HCT116 (cell line): ENCODE data around the gene CDKN1C. TPM values are rescaled to one million over a fixed set of nuclear protein-coding genes. Genes with fewer than 3 reads are reported as not detected.

Experiments
- ATAC-seq: fragments of 200-7000 bp; cut with Tn5 transposase; 2 replicates; pipeline ENCODE4 v1.9.1; 2020; ENCODE audit warnings: mild to moderate bottlenecking, moderate library complexity
- BruUV-seq: library from RNA; stranded (reverse); fragments of 400-500 nt; replicated peaks from 2 replicates; lab custom pipeline; 2021; lab: Mats Ljungman, UMichigan
- CTCF ChIA-PET: fragments of 300-600 bp; sonication (Branson Sonifier 250); formaldehyde crosslinking; loops from one replicate; lab custom pipeline; 2021; ENCODE audit warnings: antibody characterized with exemption; lab: Charles Lee
- POLR2A ChIA-PET: fragments of 300-600, 350-600 bp; sonication (Branson Sonifier 250); formaldehyde crosslinking; loops from one replicate; lab custom pipeline; 2021; ENCODE audit warnings: antibody characterized with exemption; lab: Charles Lee
- RAD21 ChIA-PET, 2 experiments: fragments of 300-600 bp; sonication (Branson Sonifier 250); formaldehyde crosslinking; loops; one replicate each; lab custom pipeline; 2023; ENCODE audit warnings: low total read pairs in 2 of 2; ENCODE audit not compliant: uncharacterized antibody in 2 of 2, unreplicated experiment in 2 of 2, low non-redundant PET in 1 of 2; lab: Charles Lee
- DNase-seq: peaks from one replicate; pipeline ENCODE4 v3.0.0-alpha.2; 2010; ENCODE audit warnings: low read depth, low spot score
- H2AFZ ChIP-seq: fragments of 200-600 bp; shearing (Covaris generic), sonication (generic); 2 replicates; pipeline ENCODE4 v1.6.1; 2017; ENCODE audit warnings: low read depth, mixed run types, mixed read lengths, antibody characterized with exemption, low read length; ENCODE audit not compliant: poor library complexity, severe bottlenecking
- H3K27ac ChIP-seq: 2 replicates; pipeline ENCODE4 v1.5.1; 2012; ENCODE audit warnings: low read depth, low read length
- H3K27me3 ChIP-seq: fragments of 200-600 bp; sonication (generic); 2 replicates; pipeline ENCODE4 v1.6.1; 2016; ENCODE audit warnings: mixed run types, low read length, mixed read lengths; ENCODE audit not compliant: insufficient read depth
- H3K36me3 ChIP-seq, 2 experiments: fragments of 200-500 bp in 1 of 2; fragments of 200-600 bp in 1 of 2; sonication (Bioruptor generic) in 1 of 2; sonication (generic) in 1 of 2; 2 replicates each; pipeline versions ENCODE4 v1.5.1 to v1.6.1; 2014 to 2016; ENCODE audit warnings: low read length in 2 of 2, inconsistent platforms in 1 of 2, mixed read lengths in 1 of 2, mixed run types in 1 of 2; ENCODE audit not compliant: insufficient read depth in 2 of 2, control insufficient read depth in 1 of 2
- H3K4me1 ChIP-seq, 2 experiments: fragments of 200-600 bp in 1 of 2; sonication (generic) in 1 of 2; 2 replicates each; pipeline versions ENCODE4 v1.5.1 to v1.6.1; 2012 to 2017; ENCODE audit warnings: low read length in 2 of 2, inconsistent platforms in 1 of 2, mild to moderate bottlenecking in 1 of 2, mixed read lengths in 1 of 2, mixed run types in 1 of 2, moderate library complexity in 1 of 2; ENCODE audit not compliant: insufficient read depth in 2 of 2, control insufficient read depth in 1 of 2
- H3K4me2 ChIP-seq: fragments of 200-600 bp; sonication (generic); 2 replicates; pipeline ENCODE4 v1.6.1; 2017; ENCODE audit warnings: mixed run types, low read length, mixed read lengths
- H3K4me3 ChIP-seq, 2 experiments: fragments of 200-600 bp in 1 of 2; sonication (generic) in 1 of 2; replicated peaks in 1 of 2; 2 replicates each; pipeline ENCODE4 v1.5.1; 2011 to 2016; ENCODE audit warnings: low read length in 2 of 2, control low read depth in 1 of 2, low read depth in 1 of 2, mild to moderate bottlenecking in 1 of 2, mixed read lengths in 1 of 2, mixed run types in 1 of 2
- H3K79me2 ChIP-seq: fragments of 200-600 bp; sonication (generic); 2 replicates; pipeline ENCODE4 v1.6.1; 2017; ENCODE audit warnings: mild to moderate bottlenecking, mixed run types, low read length, moderate library complexity, mixed read lengths; ENCODE audit not compliant: insufficient read depth
- H3K9ac ChIP-seq: fragments of 200-600 bp; sonication (generic); 2 replicates; pipeline ENCODE4 v1.6.1; 2016; ENCODE audit warnings: low read length, mixed read lengths
- H3K9me2 ChIP-seq: fragments of 200-600 bp; sonication (generic), shearing (Covaris generic); 2 replicates; pipeline ENCODE4 v1.6.1; 2017; ENCODE audit warnings: mixed run types, mild to moderate bottlenecking, moderate library complexity; ENCODE audit not compliant: insufficient read depth
- H3K9me3 ChIP-seq, 2 experiments: fragments of 200-500 bp in 1 of 2; fragments of 200-600 bp in 1 of 2; sonication (Bioruptor generic) in 1 of 2; sonication (generic) in 1 of 2; 2 replicates each; pipeline ENCODE4 v1.6.1; 2014 to 2017; ENCODE audit warnings: low read length in 2 of 2, mixed read lengths in 2 of 2, inconsistent platforms in 1 of 2, low read depth in 1 of 2, mild to moderate bottlenecking in 1 of 2, mixed run types in 1 of 2, moderate library complexity in 1 of 2; ENCODE audit not compliant: control insufficient read depth in 1 of 2, insufficient read depth in 1 of 2
- H4K20me1 ChIP-seq: fragments of 200-600 bp; sonication (generic), shearing (Covaris generic); 2 replicates; pipeline ENCODE4 v1.6.1; 2017; ENCODE audit warnings: mixed run types, mild to moderate bottlenecking, moderate library complexity; ENCODE audit not compliant: insufficient read depth
- CTCF ChIP-seq, 3 experiments: fragments of 200-600 bp in 1 of 3; sonication (generic) in 1 of 3; IDR thresholded peaks in 2 of 3; conservative IDR thresholded peaks in 1 of 3; 2 replicates each; pipeline ENCODE4 v1.5.1; 2012 to 2017; ENCODE audit warnings: low read depth in 2 of 3, low read length in 2 of 3, antibody characterized with exemption in 1 of 3, borderline replicate concordance in 1 of 3, control low read depth in 1 of 3, mild to moderate bottlenecking in 1 of 3, mixed read lengths in 1 of 3, mixed run types in 1 of 3, moderate library complexity in 1 of 3; ENCODE audit not compliant: insufficient read depth in 1 of 3
- EGR1 ChIP-seq: IDR thresholded peaks from 2 replicates; pipeline ENCODE4 v1.6.1; 2012; ENCODE audit warnings: low read depth
- ELF1 ChIP-seq: IDR thresholded peaks from 2 replicates; pipeline ENCODE4 v1.6.1; 2012; ENCODE audit warnings: low read depth, borderline replicate concordance
- FOSL1 ChIP-seq: IDR thresholded peaks from 2 replicates; pipeline ENCODE4 v1.6.1; 2012; ENCODE audit warnings: low read depth
- JUND ChIP-seq: IDR thresholded peaks from 2 replicates; pipeline ENCODE4 v1.6.1; 2012
- POLR2AphosphoS5 ChIP-seq: IDR thresholded peaks from 2 replicates; pipeline ENCODE4 v1.6.1; 2011; ENCODE audit warnings: mild to moderate bottlenecking, low read depth, low read length, moderate library complexity
- RAD21 ChIP-seq: IDR thresholded peaks from 2 replicates; pipeline ENCODE4 v1.6.1; 2012; ENCODE audit warnings: low read depth, mild to moderate bottlenecking
- TCF7L2 ChIP-seq: IDR thresholded peaks from 2 replicates; pipeline ENCODE4 v1.7.0; 2011; ENCODE audit warnings: borderline replicate concordance, inconsistent platforms; ENCODE audit not compliant: insufficient read depth, insufficient read length; ENCODE audit errors: extremely low read depth
- ZNF274 ChIP-seq: fragments of 200-500 bp; sonication (Bioruptor generic); IDR thresholded peaks from 2 replicates; pipeline ENCODE4 v1.6.1; 2014; ENCODE audit warnings: mild to moderate bottlenecking, low read depth, low read length, inconsistent platforms
- intact Hi-C: fragments of 100-400 bp; cut with micrococcal nuclease; formaldehyde crosslinking; loops from 2 replicates; pipeline ENCODE4 v1.10.0; 2022
- total RNA-seq: library from RNA; stranded (reverse); gene quantifications from one replicate; pipeline ENCODE4 v1.2.1, GENCODE V29; 2021; ENCODE audit not compliant: unreplicated experiment

CDKN1C gene
- total RNA-seq, 1 experiment from 2014 or later = 24.0 TPM

- BruUV-seq = no TSS peak
- no peak for ATAC-seq
These were observed 50.9 kb downstream of the CDKN1C start for GRCh38 chr11:2834503-2835273.

More at GRCh38 chr11:2834503-2835273, 50.9 kb downstream of the CDKN1C start:
- intact Hi-C loops = no loop called here
- no peak overlapping the region for H3K4me2 ChIP-seq
- H3K9me3 ChIP-seq = no peaks in the 10 kb centered on the region
- H3K79me2 ChIP-seq = no peaks in the 10 kb centered on the region
- H4K20me1 ChIP-seq = no peaks in the 10 kb centered on the region
- no peaks in the 10 kb centered on the region for H3K9me2 ChIP-seq
- TF ChIP-seq CTCF (IDR thresholded peaks at IDR 0.05 in 2 of 3, conservative IDR thresholded peaks at IDR 0.05 in 1 of 3; ENCODE audit: borderline replicate concordance in 1 of 3, insufficient read depth in 1 of 3, low read depth in 2 of 3, low read length in 2 of 3) (no peak), FOSL1 (no peak), POLR2AphosphoS5 (no peak), EGR1 (no peak), RAD21 (no peak), JUND (no peak), ZNF274 (no peak), TCF7L2 (no peak), ELF1 (no peak)
- ChIA-PET CTCF (no interaction called here), POLR2A (no interaction called here), RAD21 (no interaction called here)
- H3K36me3 ChIP-seq = no peaks in the 10 kb centered on the region
- no peak overlapping the region for H3K27ac ChIP-seq
- no peak overlapping the region for H3K9ac ChIP-seq
- H2AFZ ChIP-seq = no peak overlapping the region
- no peak for DNase-seq
- H3K4me3 ChIP-seq = no peak overlapping the region
- H3K27me3 ChIP-seq = no peaks in the 10 kb centered on the region
- peaks cover 8 to 13% of the 10 kb centered on the region in 2 experiments; a peak in 3 of 4 replicates for H3K4me1 ChIP-seq
